Epithelial cell of prostate (primary cell): ENCODE results near the gene PTGIS.

Source experiments
- DNase-seq: peaks from one replicate; pipeline ENCODE4 v3.0.0-alpha.2; 2011; ENCODE audit warnings: low read depth, low spot score
- H3K27ac ChIP-seq: fragments of 450-650 bp; 2 replicates; pipeline ENCODE4 v1.5.1; 2017; ENCODE audit warnings: mild to moderate bottlenecking

PTGIS gene

GRCh38 chr20:49480236-49480635 lies 87.7 kb downstream of the PTGIS start:
- H3K27ac ChIP-seq = no peak overlapping the region
- DNase-seq = no peak

GRCh38 chr20:49479785-49480184 lies 88.2 kb downstream of the PTGIS start:
- DNase-seq = no peak
- H3K27ac ChIP-seq = no peak overlapping the region

GRCh38 chr20:49478754-49479689 lies 88.9 kb downstream of the PTGIS start:
- no peak for DNase-seq
- no peak overlapping the region for H3K27ac ChIP-seq

GRCh38 chr20:49478266-49478665 lies 89.7 kb downstream of the PTGIS start:
- H3K27ac ChIP-seq = no peak overlapping the region
- no peak for DNase-seq

- H3K27ac ChIP-seq = no peak overlapping the region
- DNase-seq = no peak
Measured at GRCh38 chr20:49477200-49477599, 90.7 kb downstream of the PTGIS start.

- no peak for DNase-seq
- no peak overlapping the region for H3K27ac ChIP-seq
Measured at GRCh38 chr20:49476016-49476355, 92.0 kb downstream of the PTGIS start.

- H3K27ac ChIP-seq = no peak overlapping the region
- DNase-seq = no peak
Measured at GRCh38 chr20:49475292-49476015, 92.5 kb downstream of the PTGIS start.

- DNase-seq = no peak
- H3K27ac ChIP-seq = no peak overlapping the region
Measured at GRCh38 chr20:49471397-49471796, 96.5 kb downstream of the PTGIS start.

- DNase-seq = no peak
- H3K27ac ChIP-seq = no peak overlapping the region
Measured at GRCh38 chr20:49470922-49471321, 97.0 kb downstream of the PTGIS start.

- no peak overlapping the region for H3K27ac ChIP-seq
- DNase-seq = no peak
Measured at GRCh38 chr20:49469060-49469459, 98.9 kb downstream of the PTGIS start.

- DNase-seq = no peak
- H3K27ac ChIP-seq = no peak overlapping the region
Measured at GRCh38 chr20:49468412-49468811, 99.5 kb downstream of the PTGIS start.

- no peak for DNase-seq
- H3K27ac ChIP-seq = no peak overlapping the region
Measured at GRCh38 chr20:49466114-49466912, 101.6 kb downstream of the PTGIS start.

- H3K27ac ChIP-seq = no peak overlapping the region
- no peak for DNase-seq
Measured at GRCh38 chr20:49464556-49464955, 103.4 kb downstream of the PTGIS start.

GRCh38 chr20:49462626-49463025 lies 105.3 kb downstream of the PTGIS start:
- no peak overlapping the region for H3K27ac ChIP-seq
- no peak for DNase-seq

- no peak overlapping the region for H3K27ac ChIP-seq
- DNase-seq = no peak
Measured at GRCh38 chr20:49461894-49462620, 105.9 kb downstream of the PTGIS start.

- H3K27ac ChIP-seq = no peak overlapping the region
- peak; percentile 8 for DNase-seq
Measured at GRCh38 chr20:49460916-49461315, 107.0 kb downstream of the PTGIS start.

GRCh38 chr20:49460131-49460530 lies 107.8 kb downstream of the PTGIS start:
- H3K27ac ChIP-seq = no peak overlapping the region
- DNase-seq = no peak

GRCh38 chr20:49459684-49460083 lies 108.3 kb downstream of the PTGIS start:
- H3K27ac ChIP-seq = no peak overlapping the region
- no peak for DNase-seq

GRCh38 chr20:49457444-49457843 lies 110.5 kb downstream of the PTGIS start:
- DNase-seq = no peak
- no peak overlapping the region for H3K27ac ChIP-seq

GRCh38 chr20:49456646-49457045 lies 111.3 kb downstream of the PTGIS start:
- DNase-seq = no peak
- no peak overlapping the region for H3K27ac ChIP-seq
